HG02852 (cell line): ENCODE measurements around the gene KCND3.

Experiments
- ATAC-seq: cut with Tn5 transposase; IDR thresholded peaks from one replicate; pipeline ENCODE4 v1.9.1; 2021; ENCODE audit warnings: mild to moderate bottlenecking, moderate library complexity; ENCODE audit not compliant: unreplicated experiment

KCND3 gene

GRCh38 chr1:111988743-111989453 lies 570 bp downstream of the KCND3 start:
- no peak for ATAC-seq

GRCh38 chr1:111988377-111988742 lies 1.1 kb downstream of the KCND3 start:
- no peak for ATAC-seq

- ATAC-seq: no peak
Measured at GRCh38 chr1:111987502-111987901, 2.0 kb downstream of the KCND3 start.

- no peak for ATAC-seq
Measured at GRCh38 chr1:111983500-111983899, 6.0 kb downstream of the KCND3 start.

GRCh38 chr1:111982428-111982827 lies 7.0 kb downstream of the KCND3 start:
- no peak for ATAC-seq

- no peak for ATAC-seq
Measured at GRCh38 chr1:111981871-111982270, 7.6 kb downstream of the KCND3 start.

- no peak for ATAC-seq
Measured at GRCh38 chr1:111981090-111981489, 8.4 kb downstream of the KCND3 start.

- no peak for ATAC-seq
Measured at GRCh38 chr1:111980686-111981085, 8.8 kb downstream of the KCND3 start.

- ATAC-seq: no peak
Measured at GRCh38 chr1:111978695-111979094, 10.8 kb downstream of the KCND3 start.

GRCh38 chr1:111977378-111977777 lies 12.1 kb downstream of the KCND3 start:
- no peak for ATAC-seq

- ATAC-seq: no peak
Measured at GRCh38 chr1:111976842-111977241, 12.6 kb downstream of the KCND3 start.

- no peak for ATAC-seq
Measured at GRCh38 chr1:111976332-111976731, 13.1 kb downstream of the KCND3 start.

GRCh38 chr1:111973150-111973790 lies 16.2 kb downstream of the KCND3 start:
- ATAC-seq: no peak

- ATAC-seq: no peak
Measured at GRCh38 chr1:111971396-111971795, 18.1 kb downstream of the KCND3 start.

GRCh38 chr1:111968511-111968910 lies 21.0 kb downstream of the KCND3 start:
- ATAC-seq: no peak

- ATAC-seq: no peak
Measured at GRCh38 chr1:111967886-111968285, 21.6 kb downstream of the KCND3 start.

GRCh38 chr1:111967067-111967690 lies 22.3 kb downstream of the KCND3 start:
- ATAC-seq: no peak

GRCh38 chr1:111965781-111966443 lies 23.6 kb downstream of the KCND3 start:
- ATAC-seq: no peak

GRCh38 chr1:111963985-111964738 lies 25.3 kb downstream of the KCND3 start:
- ATAC-seq: no peak

- ATAC-seq: no peak
Measured at GRCh38 chr1:111961773-111962565, 27.5 kb downstream of the KCND3 start.
